ENCODE data around the gene CAPN15. TPM values are rescaled to one million over a fixed set of nuclear protein-coding genes. Genes with fewer than 3 reads are reported as not detected.

CAPN15 gene
- total and polyA plus RNA-seq, 2 of the 4 experiments (the other 2 are of a cell fraction), result 9.3 to 24.3 TPM

DNA sequence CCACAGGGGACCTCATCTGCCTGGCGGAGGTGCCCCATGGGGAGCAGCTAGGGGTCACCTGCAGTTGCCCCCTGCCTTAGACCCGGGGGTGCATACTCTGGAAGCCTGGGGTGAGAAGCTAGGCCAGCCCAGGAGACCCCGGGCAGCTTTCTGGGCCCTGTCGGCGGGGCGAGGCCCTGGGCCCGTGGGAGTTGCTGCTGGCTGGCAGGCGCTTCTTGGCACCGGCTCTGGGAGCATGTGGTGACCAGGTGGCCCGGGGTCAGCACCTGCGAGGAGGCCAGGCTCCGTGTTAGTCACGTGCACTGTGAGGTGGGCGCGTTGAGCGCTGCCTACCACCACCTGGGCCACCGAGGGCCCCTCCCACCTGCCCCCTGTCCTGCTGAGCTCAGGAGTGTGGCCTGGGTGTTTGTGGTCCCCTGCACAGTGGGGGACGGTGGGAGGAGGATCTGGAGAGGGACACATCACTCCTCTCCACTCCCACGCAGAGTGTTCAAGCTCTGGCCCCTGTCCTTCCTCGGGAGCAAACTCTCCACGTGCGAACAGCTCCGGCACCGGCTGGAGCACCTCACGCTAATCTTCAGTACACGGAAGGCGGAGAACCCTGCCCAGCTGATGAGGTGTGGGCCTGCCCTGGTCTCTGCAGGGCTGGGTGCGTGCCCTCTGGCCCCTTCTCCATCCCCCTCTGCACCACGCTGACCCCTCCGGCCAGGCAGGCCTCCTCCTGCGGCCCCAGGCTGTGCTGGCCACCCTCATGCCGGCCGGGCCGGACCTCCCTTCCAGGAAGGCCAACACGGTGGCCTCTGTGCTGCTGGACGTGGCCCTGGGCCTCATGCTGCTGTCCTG lies 48.1 kb downstream of the CAPN15 start (continued):
- no peak for TF ChIP-seq RCOR1 (IDR thresholded peaks at IDR 0.05; ENCODE audit: insufficient replicate concordance, low read length)

DNA sequence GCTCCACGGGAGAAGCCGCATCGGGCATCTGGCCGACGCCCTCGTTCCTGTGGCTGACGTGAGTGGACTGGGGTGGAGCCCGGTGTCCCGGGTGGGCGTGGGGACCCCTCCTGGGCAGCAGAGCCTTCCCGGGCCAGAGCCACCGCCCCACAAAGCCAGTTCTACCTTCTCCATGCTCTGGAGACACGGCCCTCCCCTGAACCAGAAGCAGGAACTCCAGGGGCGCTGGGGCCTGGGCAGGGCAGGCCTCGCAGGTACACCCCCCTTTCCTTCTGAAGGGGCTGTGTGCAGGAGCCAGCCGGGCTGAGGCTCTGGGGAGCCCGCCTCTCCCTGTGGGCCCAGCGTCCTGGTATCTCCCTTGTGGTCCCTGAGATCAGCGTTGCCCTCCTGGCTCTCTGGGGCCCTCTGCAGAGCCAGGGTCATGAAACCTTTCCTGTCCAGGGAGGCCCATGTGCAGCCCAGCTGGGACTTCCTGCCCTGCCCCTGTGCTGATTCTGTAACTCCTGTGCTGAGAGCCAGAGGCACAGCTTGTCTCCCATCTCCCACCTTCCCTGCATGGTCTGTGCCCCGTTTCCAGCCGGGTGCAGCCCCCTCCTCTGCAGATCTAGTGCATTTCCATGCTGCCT lies 48.8 kb downstream of the CAPN15 start:
- no peak overlapping the region for H3K4ac ChIP-seq (ENCODE audit: low read depth, low read length)
- in situ Hi-C loops (cut with MboI; ENCODE audit: low sequenced_read_pairs), result no loop called here
- TF ChIP-seq BHLHE40 (IDR thresholded peaks at IDR 0.05; ENCODE audit: low read depth, low read length), result no peak
- no peak for TF ChIP-seq SMC3 (IDR thresholded peaks at IDR 0.05; ENCODE audit: low read depth, low read length)
- TF ChIP-seq MXI1 (IDR thresholded peaks at IDR 0.05; ENCODE audit: borderline replicate concordance, low read depth, low read length), result no peak
- TF ChIP-seq ELK1 (IDR thresholded peaks at IDR 0.05; ENCODE audit: borderline replicate concordance, low read depth, low read length), result no peak
- TF ChIP-seq, protein P1, sequence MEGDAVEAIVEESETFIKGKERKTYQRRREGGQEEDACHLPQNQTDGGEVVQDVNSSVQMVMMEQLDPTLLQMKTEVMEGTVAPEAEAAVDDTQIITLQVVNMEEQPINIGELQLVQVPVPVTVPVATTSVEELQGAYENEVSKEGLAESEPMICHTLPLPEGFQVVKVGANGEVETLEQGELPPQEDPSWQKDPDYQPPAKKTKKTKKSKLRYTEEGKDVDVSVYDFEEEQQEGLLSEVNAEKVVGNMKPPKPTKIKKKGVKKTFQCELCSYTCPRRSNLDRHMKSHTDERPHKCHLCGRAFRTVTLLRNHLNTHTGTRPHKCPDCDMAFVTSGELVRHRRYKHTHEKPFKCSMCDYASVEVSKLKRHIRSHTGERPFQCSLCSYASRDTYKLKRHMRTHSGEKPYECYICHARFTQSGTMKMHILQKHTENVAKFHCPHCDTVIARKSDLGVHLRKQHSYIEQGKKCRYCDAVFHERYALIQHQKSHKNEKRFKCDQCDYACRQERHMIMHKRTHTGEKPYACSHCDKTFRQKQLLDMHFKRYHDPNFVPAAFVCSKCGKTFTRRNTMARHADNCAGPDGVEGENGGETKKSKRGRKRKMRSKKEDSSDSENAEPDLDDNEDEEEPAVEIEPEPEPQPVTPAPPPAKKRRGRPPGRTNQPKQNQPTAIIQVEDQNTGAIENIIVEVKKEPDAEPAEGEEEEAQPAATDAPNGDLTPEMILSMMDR (conservative IDR thresholded peaks at IDR 0.05; ENCODE audit: low read depth, low read length), result no peak
- TF ChIP-seq USF2 (IDR thresholded peaks at IDR 0.05; ENCODE audit: low read depth, low read length), result no peak
- no peak for TF ChIP-seq CHD1 (IDR thresholded peaks at IDR 0.05; ENCODE audit: low read depth, low read length)
- no peak for TF ChIP-seq CEBPB (IDR thresholded peaks at IDR 0.05; ENCODE audit: low read depth, low read length)
- no peak for TF ChIP-seq RCOR1 (IDR thresholded peaks at IDR 0.05; ENCODE audit: insufficient replicate concordance, low read length)
- no peak for TF ChIP-seq RFX5 (IDR thresholded peaks at IDR 0.05; ENCODE audit: low read depth, low read length)

More for the DNA sequence above, 48.8 kb downstream of the CAPN15 start:
- intact Hi-C loops (cut with micrococcal nuclease), result no loop called here
- Histone ChIP-seq H4K20me1 (ENCODE audit: insufficient read depth, low read length) (no peaks in the 10 kb centered on the region; the same call in 1 of the 2 replicates), H3K18ac (ENCODE audit: low read depth, low read length) (no peak overlapping the region), H4K5ac (ENCODE audit: low read depth, low read length) (no peak overlapping the region), H3K4me1 (ENCODE audit: control insufficient read depth, insufficient read depth, low read length) (no peaks in the 10 kb centered on the region), H3K9ac (ENCODE audit: low read depth, low read length) (no peak overlapping the region), H2BK20ac (ENCODE audit: low read depth, low read length) (no peak overlapping the region), H4K8ac (ENCODE audit: low read depth in 2 of 2, low read length in 2 of 2) (no peak overlapping the region), H3K23ac (ENCODE audit: low read depth, low read length) (no peak overlapping the region), H3K14ac (replicated peaks; ENCODE audit: low read depth, low read length) (no peak overlapping the region), H4K91ac (ENCODE audit: insufficient read depth, low read depth, low read length) (no peak overlapping the region), H3K4me2 (ENCODE audit: low read depth, low read length) (no peak overlapping the region), H2BK5ac (ENCODE audit: low read depth, low read length, poor library complexity, severe bottlenecking) (no peak overlapping the region), H3K27me3 (ENCODE audit: control insufficient read depth, insufficient read depth, low read length) (no peaks in the 10 kb centered on the region), H2BK120ac (ENCODE audit: low read depth, low read length) (no peak overlapping the region), H3K56ac (ENCODE audit: extremely low read depth, insufficient read depth, low read length) (no peak overlapping the region), H3K79me1 (ENCODE audit: low read depth in 1 of 2, low read length in 2 of 2) (peaks cover 3 to 17% of the 10 kb centered on the region in 2 experiments; a peak in 2 of 4 replicates), H2BK15ac (ENCODE audit: low read depth, low read length) (no peak overlapping the region), H3K36me3 (ENCODE audit: control insufficient read depth, insufficient read depth, low read length) (peaks cover 16% of the 10 kb centered on the region; the same call in 1 of the 2 replicates), H2AK5ac (ENCODE audit: low read depth, low read length) (no peak overlapping the region), H3K9me1 (ENCODE audit: insufficient read depth, low read length) (no peaks in the 10 kb centered on the region), H3K9me3 (ENCODE audit: control insufficient read depth, insufficient read depth, low read length) (no peaks in the 10 kb centered on the region), H2AK9ac (replicated peaks; ENCODE audit: low read depth, low read length, poor library complexity) (peak overlapping the region; percentile 37), H2AFZ (replicated peaks; ENCODE audit: low read length, poor library complexity) (peak overlapping the region; percentile 63), H3K4me3 (ENCODE audit: insufficient read depth, low read depth, low read length) (no peak overlapping the region), H3K27ac (ENCODE audit: insufficient read depth, low read length) (no peak overlapping the region)
- DNase-seq (no peak), ATAC-seq (ENCODE audit: low read depth) (no peak)
- dilution Hi-C loops (cut with HindIII; ENCODE audit: low sequenced_read_pairs, unreplicated experiment), result no loop called here
- POLR2A ChIA-PET (ENCODE audit: unreplicated experiment), result no interaction called here
- BruUV-seq (replicated peaks), result no TSS peak
- WGBS, 2 experiments (ENCODE audit: extremely low coverage in 2 of 2, insufficient read length in 1 of 2), result 90% methylated on average over 13 of the region's 21 CpGs; no CpG with 5 or more reads in 1 of the 2 experiments
- CTCF ChIA-PET, result interaction anchor here (0.7 kb wide), 1 partner anchor 36 kb away, joined by 3 read pairs; no protein-coding TSS in a partner anchor

Data from IMR-90 (cell line).